ENCODE measurements around the gene PICALM. TPM values are rescaled to one million over a fixed set of nuclear protein-coding genes. Genes with fewer than 3 reads are reported as not detected.

The PICALM gene
- total and polyA plus RNA-seq, 10 of the 15 experiments (the other 5 are each of a cell fraction or from before 2014, with no cell fraction given), result 4.3 to 150 (median 41.8) TPM

DNA sequence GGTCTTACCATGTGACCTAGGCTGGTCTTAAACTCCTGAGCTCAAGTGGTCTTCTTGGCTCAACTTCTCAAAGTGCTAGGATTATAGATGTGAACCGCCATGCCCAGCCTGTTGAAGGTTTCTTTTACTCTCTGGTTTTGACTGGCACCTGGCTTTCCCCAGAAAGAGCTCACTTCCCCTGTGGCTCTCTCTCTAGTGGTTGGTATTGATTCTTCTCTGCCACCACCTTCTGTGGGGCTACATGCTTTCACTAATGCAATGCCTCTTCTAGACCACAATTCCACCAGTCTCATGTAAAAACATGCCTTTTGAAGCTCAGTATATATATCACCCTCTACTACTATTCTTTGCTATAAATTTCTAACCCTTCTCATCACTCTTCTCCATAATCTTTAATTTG is 146.5 kb downstream of the PICALM start (continued):
- TF ChIP-seq RUNX3 (IDR thresholded peaks at IDR 0.05; ENCODE audit: low read length), result peak; percentile 17; the same call in 1 of the 2 replicates

DNA sequence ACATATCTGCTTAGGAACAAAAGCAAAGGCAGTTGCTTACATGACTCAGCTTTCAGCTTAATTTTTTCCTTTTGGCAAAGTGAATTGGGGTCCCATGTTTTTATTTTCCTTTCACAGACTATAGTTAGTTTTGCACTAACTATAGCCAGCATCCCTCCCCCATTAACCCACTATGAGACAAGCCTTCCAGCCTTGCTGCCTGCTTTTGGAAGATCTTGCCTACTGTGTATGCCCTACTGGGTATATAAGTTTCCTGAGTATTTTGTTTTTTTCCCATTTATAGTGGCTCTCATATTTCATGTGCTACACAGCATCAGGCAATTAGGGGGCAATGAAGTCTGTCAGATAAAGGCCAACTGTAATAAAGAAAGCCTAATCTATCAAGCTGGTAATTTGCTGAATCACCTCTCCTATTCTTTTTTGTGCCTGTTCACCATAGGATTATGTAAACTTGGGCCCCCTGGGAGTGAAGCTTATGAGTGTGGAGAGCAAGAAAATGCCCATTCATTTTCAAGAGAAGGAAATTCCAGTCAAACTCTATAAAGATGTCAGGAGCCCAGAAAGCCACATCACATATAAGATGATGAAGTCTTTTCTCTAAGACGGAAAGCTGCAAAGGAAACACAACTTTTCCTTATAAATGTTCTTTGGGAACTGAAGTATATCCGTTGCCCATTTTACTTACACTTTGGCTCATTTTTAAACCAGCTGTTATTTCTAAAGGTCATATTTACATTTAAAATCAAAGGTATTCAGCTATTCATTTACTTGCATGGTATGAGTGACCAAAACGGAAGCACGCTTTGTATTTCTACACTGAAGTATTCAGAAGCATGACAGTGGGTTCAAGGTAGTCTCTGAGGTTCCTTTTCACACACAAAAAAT is 149.7 kb downstream of the PICALM start:
- H3K9me3 ChIP-seq (replicated peaks; ENCODE audit: control insufficient read depth, insufficient read depth, low read length), result no peaks in the 10 kb centered on the region; the same call in 2 of the 3 replicates
- POLR2A ChIA-PET, result no interaction called here
- 54% methylated on average over 4 of the region's 4 CpGs for WGBS (ENCODE audit: insufficient coverage, insufficient replicate concordance, low lambda C conversion rate, missing lambda C conversion rate)
- ATAC-seq (no peak), DNase-seq (ENCODE audit: low read depth, low spot score) (no peak), FAIRE-seq (no peak)
- no peak overlapping the region for H3K4me2 ChIP-seq (ENCODE audit: control insufficient read depth, insufficient read depth)
- no TSS peak for BruUV-seq (replicated peaks)
- no peaks in the 10 kb centered on the region for H3K36me3 ChIP-seq (ENCODE audit: control insufficient read depth in 2 of 2, insufficient read depth in 2 of 2, low read length in 1 of 2)
- RAD21 ChIA-PET (ENCODE audit: unreplicated experiment), result interaction anchor here (0.6 kb wide), 1 partner anchor 14 kb away, joined by 4 read pairs; no protein-coding TSS in a partner anchor
- SMC1A ChIA-PET (ENCODE audit: uncharacterized antibody, unreplicated experiment), result interaction anchor here (0.6 to 1.1 kb wide), 4 partner anchors 11 to 274 kb away, joined by 3 read pairs; no protein-coding TSS in a partner anchor
- intact Hi-C loops (cut with micrococcal nuclease; ENCODE audit: unreplicated experiment) (no loop called here), in situ Hi-C loops (cut with MboI) (no loop called here)
- no peak overlapping the region for H2AFZ ChIP-seq (ENCODE audit: control insufficient read depth, low read depth, low read length)
- H3K79me2 ChIP-seq (ENCODE audit: control insufficient read depth, insufficient read depth, low read length), result no peaks in the 10 kb centered on the region
- no peaks in the 10 kb centered on the region for H3K27me3 ChIP-seq (replicated peaks in 1 of 2; ENCODE audit: control insufficient read depth in 2 of 2, insufficient read depth in 2 of 2, low read length in 1 of 2)
- CTCF ChIA-PET, result interaction anchor here (1.1 kb wide), 1 partner anchor 20 kb away, joined by 3 read pairs; no protein-coding TSS in a partner anchor
- H3K4me1 ChIP-seq (ENCODE audit: control insufficient read depth, insufficient read depth, low read length), result no peaks in the 10 kb centered on the region
- TF ChIP-seq RUNX3 (IDR thresholded peaks at IDR 0.05; ENCODE audit: low read length), result no peak
- TF ChIP-seq HDGF (IDR thresholded peaks at IDR 0.05), result no peak
- TF ChIP-seq PAX8 (IDR thresholded peaks at IDR 0.05), result no peak
- no peak for TF ChIP-seq TCF3 (IDR thresholded peaks at IDR 0.05; ENCODE audit: borderline replicate concordance, insufficient read depth, low read depth, low read length)
- H3K27ac ChIP-seq (ENCODE audit: control insufficient read depth, insufficient read depth), result no peak overlapping the region
- H3K9ac ChIP-seq (ENCODE audit: control insufficient read depth, insufficient read depth, low read length), result no peak overlapping the region
- H4K20me1 ChIP-seq (ENCODE audit: control insufficient read depth, insufficient read depth), result no peaks in the 10 kb centered on the region
- H3K4me3 ChIP-seq, result no peak overlapping the region

DNA sequence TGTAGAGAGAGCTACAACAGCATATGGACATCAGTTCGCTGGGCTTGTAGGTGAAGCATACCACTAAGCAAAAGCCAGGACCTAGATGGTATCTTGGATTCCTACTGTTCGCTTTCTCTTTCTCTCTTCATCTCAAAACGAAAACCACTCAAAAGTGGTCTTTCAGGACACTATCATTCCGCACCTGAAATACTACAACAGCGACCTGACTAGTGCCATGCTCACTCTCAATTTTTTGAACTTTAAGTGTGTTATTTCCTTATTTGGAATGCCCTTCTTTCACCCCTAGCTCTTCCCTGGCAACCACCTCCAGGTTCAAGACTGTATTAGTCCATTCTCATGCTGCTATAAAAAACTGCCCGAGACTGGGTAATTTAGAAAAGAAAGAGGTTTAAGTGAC is 154.5 kb downstream of the PICALM start:
- Histone ChIP-seq H3K27ac (ENCODE audit: control insufficient read depth, insufficient read depth) (no peak overlapping the region), H3K4me1 (ENCODE audit: control insufficient read depth, insufficient read depth, low read length) (no peaks in the 10 kb centered on the region), H2AFZ (ENCODE audit: control insufficient read depth, low read depth, low read length) (no peak overlapping the region), H3K9ac (ENCODE audit: control insufficient read depth, insufficient read depth, low read length) (no peak overlapping the region), H3K4me3 (no peak overlapping the region), H4K20me1 (ENCODE audit: control insufficient read depth, insufficient read depth) (no peaks in the 10 kb centered on the region), H3K9me3 (replicated peaks; ENCODE audit: control insufficient read depth, insufficient read depth, low read length) (no peaks in the 10 kb centered on the region), H3K27me3 (replicated peaks in 1 of 2; ENCODE audit: control insufficient read depth in 2 of 2, insufficient read depth in 2 of 2, low read length in 1 of 2) (peaks cover 0 to 2% of the 10 kb centered on the region in 2 experiments; a peak in 1 of 4 replicates), H3K79me2 (ENCODE audit: control insufficient read depth, insufficient read depth, low read length) (no peaks in the 10 kb centered on the region), H3K4me2 (ENCODE audit: control insufficient read depth, insufficient read depth) (no peak overlapping the region), H3K36me3 (ENCODE audit: control insufficient read depth in 2 of 2, insufficient read depth in 2 of 2, low read length in 1 of 2) (no peaks in the 10 kb centered on the region)
- in situ Hi-C loops (cut with MboI) (no loop called here), intact Hi-C loops (cut with micrococcal nuclease; ENCODE audit: unreplicated experiment) (no loop called here)
- DNase-seq (ENCODE audit: low read depth, low spot score) (no peak), ATAC-seq (no peak), FAIRE-seq (no peak)
- TF ChIP-seq RB1 (IDR thresholded peaks at IDR 0.05; ENCODE audit: borderline replicate concordance), result no peak
- TF ChIP-seq, protein P1, sequence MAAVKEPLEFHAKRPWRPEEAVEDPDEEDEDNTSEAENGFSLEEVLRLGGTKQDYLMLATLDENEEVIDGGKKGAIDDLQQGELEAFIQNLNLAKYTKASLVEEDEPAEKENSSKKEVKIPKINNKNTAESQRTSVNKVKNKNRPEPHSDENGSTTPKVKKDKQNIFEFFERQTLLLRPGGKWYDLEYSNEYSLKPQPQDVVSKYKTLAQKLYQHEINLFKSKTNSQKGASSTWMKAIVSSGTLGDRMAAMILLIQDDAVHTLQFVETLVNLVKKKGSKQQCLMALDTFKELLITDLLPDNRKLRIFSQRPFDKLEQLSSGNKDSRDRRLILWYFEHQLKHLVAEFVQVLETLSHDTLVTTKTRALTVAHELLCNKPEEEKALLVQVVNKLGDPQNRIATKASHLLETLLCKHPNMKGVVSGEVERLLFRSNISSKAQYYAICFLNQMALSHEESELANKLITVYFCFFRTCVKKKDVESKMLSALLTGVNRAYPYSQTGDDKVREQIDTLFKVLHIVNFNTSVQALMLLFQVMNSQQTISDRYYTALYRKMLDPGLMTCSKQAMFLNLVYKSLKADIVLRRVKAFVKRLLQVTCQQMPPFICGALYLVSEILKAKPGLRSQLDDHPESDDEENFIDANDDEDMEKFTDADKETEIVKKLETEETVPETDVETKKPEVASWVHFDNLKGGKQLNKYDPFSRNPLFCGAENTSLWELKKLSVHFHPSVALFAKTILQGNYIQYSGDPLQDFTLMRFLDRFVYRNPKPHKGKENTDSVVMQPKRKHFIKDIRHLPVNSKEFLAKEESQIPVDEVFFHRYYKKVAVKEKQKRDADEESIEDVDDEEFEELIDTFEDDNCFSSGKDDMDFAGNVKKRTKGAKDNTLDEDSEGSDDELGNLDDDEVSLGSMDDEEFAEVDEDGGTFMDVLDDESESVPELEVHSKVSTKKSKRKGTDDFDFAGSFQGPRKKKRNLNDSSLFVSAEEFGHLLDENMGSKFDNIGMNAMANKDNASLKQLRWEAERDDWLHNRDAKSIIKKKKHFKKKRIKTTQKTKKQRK (IDR thresholded peaks at IDR 0.05; ENCODE audit: low read depth, low read length), result no peak
- BruUV-seq (replicated peaks), result no TSS peak
- 47% methylated on average over 6 of the region's 6 CpGs for WGBS (ENCODE audit: insufficient coverage, insufficient replicate concordance, low lambda C conversion rate, missing lambda C conversion rate)
- CTCF ChIA-PET, result no interaction called here
- RAD21 ChIA-PET (ENCODE audit: unreplicated experiment), result no interaction called here
- SMC1A ChIA-PET (ENCODE audit: uncharacterized antibody, unreplicated experiment), result interaction anchor here (0.7 kb wide), 1 partner anchor 13 kb away, joined by 3 read pairs; no protein-coding TSS in a partner anchor
- POLR2A ChIA-PET, result no interaction called here

All from GM12878 (cell line).